KMS-11 (cell line): ENCODE data around the gene NT5C3B.
"Not testable (repeated sequence)": the region's sequence is repeated elsewhere in the genome, so short reads cannot be mapped to it uniquely, and the experiment has no call there.

Experiments used
- H2AFZ ChIP-seq: fragments of 200-600 bp; sonication (generic); 2 replicates; pipeline ENCODE4 v1.6.1; 2016; ENCODE audit warnings: antibody characterized with exemption, mixed run types, low read depth
- H3K27ac ChIP-seq: fragments of 200-600 bp; sonication (generic); 2 replicates; pipeline ENCODE4 v1.6.1; 2016; ENCODE audit warnings: mild to moderate bottlenecking, mixed run types
- H3K27me3 ChIP-seq: fragments of 200-600 bp; sonication (generic); 2 replicates; pipeline ENCODE4 v1.6.1; 2017; ENCODE audit warnings: mild to moderate bottlenecking, low read depth, mixed run types, moderate library complexity; ENCODE audit not compliant: insufficient read depth
- H3K36me3 ChIP-seq: fragments of 200-600 bp; sonication (generic); 2 replicates; pipeline ENCODE4 v1.6.1; 2017; ENCODE audit warnings: mild to moderate bottlenecking, mixed run types; ENCODE audit not compliant: insufficient read depth
- H3K4me1 ChIP-seq: fragments of 200-600 bp; sonication (generic); 2 replicates; pipeline ENCODE4 v1.6.1; 2016; ENCODE audit warnings: mild to moderate bottlenecking, low read depth, mixed run types; ENCODE audit not compliant: poor library complexity, severe bottlenecking
- H3K4me2 ChIP-seq: fragments of 200-600 bp; sonication (generic); 2 replicates; pipeline ENCODE4 v1.7.0; 2016; ENCODE audit warnings: mild to moderate bottlenecking, mixed run types
- H3K4me3 ChIP-seq: fragments of 200-600 bp; sonication (generic); IDR thresholded peaks from 2 replicates; pipeline ENCODE4 v1.6.1; 2017; ENCODE audit warnings: low read depth, low read length, mixed read lengths; ENCODE audit not compliant: insufficient read depth
- H3K79me2 ChIP-seq: fragments of 200-600 bp; sonication (generic); 2 replicates; pipeline ENCODE4 v1.6.1; 2016; ENCODE audit warnings: low read depth, mixed run types; ENCODE audit not compliant: insufficient read depth
- H3K9ac ChIP-seq: fragments of 200-600 bp; sonication (generic); 2 replicates; pipeline ENCODE4 v1.6.1; 2016; ENCODE audit warnings: mild to moderate bottlenecking, mixed run types
- H4K20me1 ChIP-seq: fragments of 200-600 bp; sonication (generic); 2 replicates; pipeline ENCODE4 v1.6.1; 2016; ENCODE audit warnings: mild to moderate bottlenecking, mixed run types; ENCODE audit not compliant: insufficient read depth
- TF ChIP-seq, protein P1 (sequence below): fragments of 200-600 bp; sonication (generic); conservative IDR thresholded peaks from 2 replicates; pipeline ENCODE4 v1.6.1; 2017; ENCODE audit warnings: low read depth, mild to moderate bottlenecking, antibody characterized with exemption, low read length, moderate library complexity, mixed read lengths

NT5C3B gene

DNA sequence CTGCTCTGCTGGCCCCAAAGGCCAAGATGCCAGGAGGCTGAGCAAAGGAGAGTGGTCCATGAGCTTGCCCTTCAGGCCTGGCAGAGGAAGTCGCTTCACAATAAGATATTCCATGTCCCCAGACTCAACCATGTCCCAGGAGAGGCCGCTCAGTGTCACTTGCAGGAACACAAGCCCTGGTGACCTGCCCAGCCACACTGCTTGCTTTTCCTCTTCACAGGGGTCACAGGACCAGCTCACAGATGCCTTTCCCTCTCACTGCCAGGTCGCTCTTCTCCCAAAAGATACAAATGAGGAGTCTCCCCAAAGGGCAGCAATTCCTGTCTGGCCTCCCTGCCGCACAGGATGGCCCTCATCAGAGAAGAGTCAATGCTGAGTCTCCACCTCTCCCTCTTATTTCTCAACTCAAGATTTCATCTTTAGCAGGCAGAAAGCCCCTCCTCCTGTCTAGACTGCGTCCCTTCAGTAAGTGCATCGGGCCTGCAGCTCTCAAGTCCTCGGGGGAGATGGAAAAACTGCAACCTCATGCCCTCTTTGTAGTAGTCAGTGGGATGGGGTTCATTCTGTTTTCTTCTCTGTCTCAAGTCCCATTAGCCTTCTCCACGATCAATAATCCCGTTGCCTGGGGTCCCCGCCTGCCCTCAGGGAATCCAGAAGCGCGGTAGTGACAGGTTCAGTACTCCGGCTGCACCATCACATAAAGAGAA, 54.5 kb downstream of the NT5C3B start:
- no peaks in the 10 kb centered on the region for H3K36me3 ChIP-seq
- TF ChIP-seq, protein P1, sequence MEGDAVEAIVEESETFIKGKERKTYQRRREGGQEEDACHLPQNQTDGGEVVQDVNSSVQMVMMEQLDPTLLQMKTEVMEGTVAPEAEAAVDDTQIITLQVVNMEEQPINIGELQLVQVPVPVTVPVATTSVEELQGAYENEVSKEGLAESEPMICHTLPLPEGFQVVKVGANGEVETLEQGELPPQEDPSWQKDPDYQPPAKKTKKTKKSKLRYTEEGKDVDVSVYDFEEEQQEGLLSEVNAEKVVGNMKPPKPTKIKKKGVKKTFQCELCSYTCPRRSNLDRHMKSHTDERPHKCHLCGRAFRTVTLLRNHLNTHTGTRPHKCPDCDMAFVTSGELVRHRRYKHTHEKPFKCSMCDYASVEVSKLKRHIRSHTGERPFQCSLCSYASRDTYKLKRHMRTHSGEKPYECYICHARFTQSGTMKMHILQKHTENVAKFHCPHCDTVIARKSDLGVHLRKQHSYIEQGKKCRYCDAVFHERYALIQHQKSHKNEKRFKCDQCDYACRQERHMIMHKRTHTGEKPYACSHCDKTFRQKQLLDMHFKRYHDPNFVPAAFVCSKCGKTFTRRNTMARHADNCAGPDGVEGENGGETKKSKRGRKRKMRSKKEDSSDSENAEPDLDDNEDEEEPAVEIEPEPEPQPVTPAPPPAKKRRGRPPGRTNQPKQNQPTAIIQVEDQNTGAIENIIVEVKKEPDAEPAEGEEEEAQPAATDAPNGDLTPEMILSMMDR = no peak
- no peak overlapping the region for H2AFZ ChIP-seq
- no peak overlapping the region for H3K4me2 ChIP-seq
- H3K4me3 ChIP-seq = no peak overlapping the region
- no peaks in the 10 kb centered on the region for H4K20me1 ChIP-seq
- H3K27me3 ChIP-seq = no peaks in the 10 kb centered on the region
- H3K9ac ChIP-seq = no peak overlapping the region
- peaks cover 19% of the 10 kb centered on the region for H3K4me1 ChIP-seq
- H3K79me2 ChIP-seq = no peaks in the 10 kb centered on the region; the same call in 1 of the 2 replicates
- H3K27ac ChIP-seq = no peak overlapping the region

GRCh38 chr17:41779954-41780353, 56.1 kb downstream of the NT5C3B start:
- Histone ChIP-seq H3K4me1 (peaks cover 16% of the 10 kb centered on the region), H3K79me2 (no peaks in the 10 kb centered on the region; the same call in 1 of the 2 replicates), H4K20me1 (no peaks in the 10 kb centered on the region), H3K36me3 (no peaks in the 10 kb centered on the region), H3K9ac (no peak overlapping the region), H3K4me2 (no peak overlapping the region), H2AFZ (no peak overlapping the region), H3K27ac (no peak overlapping the region), H3K27me3 (no peaks in the 10 kb centered on the region), H3K4me3 (no peak overlapping the region)
- TF ChIP-seq, protein P1 = no peak

DNA sequence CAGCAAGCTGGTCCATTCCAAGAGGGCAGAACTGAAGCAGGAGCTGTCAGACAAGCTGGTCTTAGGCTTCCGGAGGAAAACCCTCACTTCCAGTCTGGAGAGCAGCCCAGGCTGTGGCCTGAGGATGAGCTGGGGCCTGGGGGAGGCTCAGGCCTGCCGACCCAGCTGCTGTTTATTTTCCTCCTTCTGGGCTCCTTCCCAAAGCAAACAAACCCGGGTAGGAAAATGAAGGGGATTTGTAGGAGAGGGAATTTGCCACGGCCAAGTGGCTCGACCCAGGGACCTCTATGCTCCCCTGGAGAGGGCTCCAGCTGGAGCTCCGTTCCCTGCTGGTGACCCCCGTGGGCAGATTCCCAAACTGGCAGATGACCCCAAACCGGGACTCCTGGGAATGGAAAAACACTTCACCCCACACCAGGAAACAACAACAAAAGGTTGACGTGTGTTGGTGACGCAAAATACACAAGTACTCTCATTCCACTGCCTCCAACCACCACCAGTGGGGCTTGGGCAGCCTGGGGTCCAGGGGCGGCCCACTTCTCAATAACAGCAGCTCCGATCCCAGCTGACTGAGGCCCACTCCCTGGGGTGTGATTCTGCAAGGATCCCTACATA, 58.4 kb downstream of the NT5C3B start:
- no peaks in the 10 kb centered on the region for H3K27me3 ChIP-seq
- no peak overlapping the region for H2AFZ ChIP-seq
- no peaks in the 10 kb centered on the region for H3K36me3 ChIP-seq
- TF ChIP-seq, protein P1 = no peak
- peaks cover 14% of the 10 kb centered on the region for H3K4me1 ChIP-seq
- H3K27ac ChIP-seq = no peak overlapping the region
- H3K4me3 ChIP-seq = no peak overlapping the region
- H3K9ac ChIP-seq = no peak overlapping the region
- H4K20me1 ChIP-seq = no peaks in the 10 kb centered on the region
- H3K4me2 ChIP-seq = no peak overlapping the region
- peaks cover 7% of the 10 kb centered on the region; the same call in 1 of the 2 replicates for H3K79me2 ChIP-seq

GRCh38 chr17:41777157-41777573, 58.9 kb downstream of the NT5C3B start:
- no peaks in the 10 kb centered on the region for H4K20me1 ChIP-seq
- no peaks in the 10 kb centered on the region for H3K36me3 ChIP-seq
- peaks cover 7% of the 10 kb centered on the region; the same call in 1 of the 2 replicates for H3K79me2 ChIP-seq
- no peak overlapping the region for H3K9ac ChIP-seq
- no peak overlapping the region for H3K27ac ChIP-seq
- no peak overlapping the region for H3K4me3 ChIP-seq
- H3K4me2 ChIP-seq = no peak overlapping the region
- TF ChIP-seq, protein P1 = no peak
- no peaks in the 10 kb centered on the region for H3K27me3 ChIP-seq
- H3K4me1 ChIP-seq = peaks cover 14% of the 10 kb centered on the region
- no peak overlapping the region for H2AFZ ChIP-seq

GRCh38 chr17:41776262-41776900, 59.7 kb downstream of the NT5C3B start:
- H2AFZ ChIP-seq, H3K27ac ChIP-seq, H3K27me3 ChIP-seq, H3K36me3 ChIP-seq, H3K9ac ChIP-seq, H3K4me3 ChIP-seq, H3K79me2 ChIP-seq, H3K4me2 ChIP-seq, H4K20me1 ChIP-seq: not testable (repeated sequence)
- peaks cover 14% of the 10 kb centered on the region for H3K4me1 ChIP-seq
